ENCODE data around the gene MOB3A. TPM values are rescaled to one million over a fixed set of nuclear protein-coding genes. Genes with fewer than 3 reads are reported as not detected.
A peak's percentile ranks its signal among the peaks of the same experiment; 100 is the strongest.
"Not testable (repeated sequence)": the region's sequence is repeated elsewhere in the genome, so short reads cannot be mapped to it uniquely, and the experiment has no call there.

MOB3A gene
- total and polyA plus RNA-seq, 5 donors = 9.5 to 27.0 (median 21.6) TPM

- no peak overlapping the region for H3K4me3 ChIP-seq (ENCODE audit: low read length)
- H3K4me1 ChIP-seq (ENCODE audit: control insufficient read depth, insufficient read depth, low read length) = no peaks in the 10 kb centered on the region
- H3K27me3 ChIP-seq (ENCODE audit: control insufficient read depth, insufficient read depth) = no peaks in the 10 kb centered on the region
- H3K27ac ChIP-seq (ENCODE audit: low read length) = no peak overlapping the region
- intact Hi-C loops (cut with DNase I) = no loop called here
- WGBS = 86% methylated on average over 20 of the region's 20 CpGs
- ATAC-seq (no peak), DNase-seq (no peak)
- no peaks in the 10 kb centered on the region for H3K9me3 ChIP-seq (ENCODE audit: control insufficient read depth, low read length)
Observed at GRCh38 chr19:2103045-2103707, 7.0 kb upstream of the MOB3A start.

- no peak for ATAC-seq
- no peaks in the 10 kb centered on the region for H3K27me3 ChIP-seq (ENCODE audit: control insufficient read depth, insufficient read depth)
- intact Hi-C loops (cut with DNase I) = no loop called here
- no peaks in the 10 kb centered on the region for H3K9me3 ChIP-seq (ENCODE audit: control insufficient read depth, low read length)
- DNase-seq = no peak
- H3K4me3 ChIP-seq (ENCODE audit: low read length) = no peak overlapping the region
- H3K27ac ChIP-seq (ENCODE audit: low read length) = no peak overlapping the region
- 88% methylated on average over 45 of the region's 45 CpGs for WGBS
- no peaks in the 10 kb centered on the region for H3K4me1 ChIP-seq (ENCODE audit: control insufficient read depth, insufficient read depth, low read length)
Observed at GRCh38 chr19:2101417-2102335, 5.5 kb upstream of the MOB3A start.

GRCh38 chr19:2100719-2101061 is 4.6 kb upstream of the MOB3A start:
- intact Hi-C loops (cut with DNase I) = no loop called here
- no peak for ATAC-seq
- 92% methylated on average over 11 of the region's 11 CpGs for WGBS

GRCh38 chr19:2099937-2100718 is 4.0 kb upstream of the MOB3A start:
- intact Hi-C loops (cut with DNase I) = no loop called here
- no peaks in the 10 kb centered on the region for H3K9me3 ChIP-seq (ENCODE audit: control insufficient read depth, low read length)
- DNase-seq (peak in 1 of 3 donors; percentile 32), ATAC-seq (no peak)
- no peaks in the 10 kb centered on the region for H3K27me3 ChIP-seq (ENCODE audit: control insufficient read depth, insufficient read depth)
- no peak overlapping the region for H3K4me3 ChIP-seq (ENCODE audit: low read length)
- no peak overlapping the region for H3K27ac ChIP-seq (ENCODE audit: low read length)
- H3K4me1 ChIP-seq (ENCODE audit: control insufficient read depth, insufficient read depth, low read length) = no peaks in the 10 kb centered on the region
- WGBS = 88% methylated on average over 39 of the region's 39 CpGs

More at GRCh38 chr19:2100719-2101061, 4.6 kb upstream of the MOB3A start:
- Histone ChIP-seq H3K4me1 (ENCODE audit: control insufficient read depth, insufficient read depth, low read length) (no peaks in the 10 kb centered on the region), H3K27me3 (ENCODE audit: control insufficient read depth, insufficient read depth) (no peaks in the 10 kb centered on the region), H3K4me3 (ENCODE audit: low read length) (no peak overlapping the region), H3K27ac (ENCODE audit: low read length) (no peak overlapping the region), H3K9me3 (ENCODE audit: control insufficient read depth, low read length) (no peaks in the 10 kb centered on the region)
- DNase-seq = no peak

- WGBS = 69% methylated on average over 16 of the region's 16 CpGs
- ATAC-seq (no peak), DNase-seq (no peak)
- Histone ChIP-seq H3K9me3 (ENCODE audit: control insufficient read depth, low read length) (no peaks in the 10 kb centered on the region), H3K27ac (ENCODE audit: low read length) (no peak overlapping the region), H3K27me3 (ENCODE audit: control insufficient read depth, insufficient read depth) (no peaks in the 10 kb centered on the region), H3K4me3 (ENCODE audit: low read length) (no peak overlapping the region), H3K4me1 (ENCODE audit: control insufficient read depth, insufficient read depth, low read length) (peaks cover 3% of the 10 kb centered on the region)
- intact Hi-C loops (cut with DNase I) = no loop called here
Observed at GRCh38 chr19:2099054-2099501, 3.0 kb upstream of the MOB3A start.

- no peak overlapping the region for H3K4me3 ChIP-seq (ENCODE audit: low read length)
- no peaks in the 10 kb centered on the region for H3K27me3 ChIP-seq (ENCODE audit: control insufficient read depth, insufficient read depth)
- H3K9me3 ChIP-seq (ENCODE audit: control insufficient read depth, low read length) = no peaks in the 10 kb centered on the region
- H3K4me1 ChIP-seq (ENCODE audit: control insufficient read depth, insufficient read depth, low read length) = peaks cover 3% of the 10 kb centered on the region
- no peak overlapping the region for H3K27ac ChIP-seq (ENCODE audit: low read length)
- DNase-seq = peak in 1 of 3 donors; percentile 74
- intact Hi-C loops (cut with DNase I) = no loop called here
- no peak for ATAC-seq
- 80% methylated on average over 23 of the region's 23 CpGs for WGBS
Observed at GRCh38 chr19:2097886-2098327, 1.8 kb upstream of the MOB3A start.

GRCh38 chr19:2097203-2097885 is 1.2 kb upstream of the MOB3A start:
- intact Hi-C loops (cut with DNase I) = no loop called here
- peak; percentile 46 to 73 (median 72) for DNase-seq

GRCh38 chr19:2096480-2097202 is 515 bp upstream of the MOB3A start, which contains the start of gene IZUMO4:
IZUMO4 (plus strand) TSS chr19:2096915; CDS start chr19:2096946, 31 bp downstream.
- H3K27me3 ChIP-seq (ENCODE audit: control insufficient read depth, insufficient read depth) = no peaks in the 10 kb centered on the region
- peak within 1 kb of the TSS; percentile 79 for H3K27ac ChIP-seq (ENCODE audit: low read length)
- no peaks in the 10 kb centered on the region for H3K9me3 ChIP-seq (ENCODE audit: control insufficient read depth, low read length)
- H3K4me1 ChIP-seq (ENCODE audit: control insufficient read depth, insufficient read depth, low read length) = peaks cover 3% of the 10 kb centered on the region
- under 1% methylated on average over 70 of the region's 70 CpGs for WGBS
- peak within 1 kb of the TSS; percentile 68 for H3K4me3 ChIP-seq (ENCODE audit: low read length)
- ATAC-seq (peak; percentile 89 to 91), DNase-seq (peak; percentile 99 to 100 (median 100))
- intact Hi-C loops (cut with DNase I) = no loop called here

More at GRCh38 chr19:2097203-2097885, 1.2 kb upstream of the MOB3A start:
- WGBS = 26% methylated on average over 30 of the region's 30 CpGs
- no peak for ATAC-seq
- H3K27ac ChIP-seq (ENCODE audit: low read length) = peak overlapping the region; percentile 11
- peaks cover 3% of the 10 kb centered on the region for H3K4me1 ChIP-seq (ENCODE audit: control insufficient read depth, insufficient read depth, low read length)
- no peaks in the 10 kb centered on the region for H3K27me3 ChIP-seq (ENCODE audit: control insufficient read depth, insufficient read depth)
- no peaks in the 10 kb centered on the region for H3K9me3 ChIP-seq (ENCODE audit: control insufficient read depth, low read length)
- H3K4me3 ChIP-seq (ENCODE audit: low read length) = peak overlapping the region; percentile 11

GRCh38 chr19:2091926-2092525 is 4.1 kb downstream of the MOB3A start:
- H3K27me3 ChIP-seq (ENCODE audit: control insufficient read depth, insufficient read depth); H3K4me1 ChIP-seq (ENCODE audit: control insufficient read depth, insufficient read depth, low read length); ATAC-seq; DNase-seq; H3K27ac ChIP-seq (ENCODE audit: low read length); H3K9me3 ChIP-seq (ENCODE audit: control insufficient read depth, low read length); intact Hi-C loops (cut with DNase I); H3K4me3 ChIP-seq (ENCODE audit: low read length): not testable (repeated sequence)
- WGBS = 93% methylated on average over 13 of the region's 13 CpGs

Data from right cardiac atrium (tissue), 5 donors.